Measurements from ENCODE around the gene WDR38. TPM values are rescaled to one million over a fixed set of nuclear protein-coding genes. Genes with fewer than 3 reads are reported as not detected.
"Not testable (repeated sequence)": the region's sequence is repeated elsewhere in the genome, so short reads cannot be mapped to it uniquely, and the experiment has no call there.

The WDR38 gene
- total RNA-seq, 1 donor from 2014 or later, result not detected

- no peak overlapping the region for H3K27ac Mint-ChIP-seq (ENCODE audit: unreplicated experiment)
- H3K4me3 Mint-ChIP-seq (ENCODE audit: unreplicated experiment), result no peak overlapping the region
- TF ChIP-seq, protein P1, sequence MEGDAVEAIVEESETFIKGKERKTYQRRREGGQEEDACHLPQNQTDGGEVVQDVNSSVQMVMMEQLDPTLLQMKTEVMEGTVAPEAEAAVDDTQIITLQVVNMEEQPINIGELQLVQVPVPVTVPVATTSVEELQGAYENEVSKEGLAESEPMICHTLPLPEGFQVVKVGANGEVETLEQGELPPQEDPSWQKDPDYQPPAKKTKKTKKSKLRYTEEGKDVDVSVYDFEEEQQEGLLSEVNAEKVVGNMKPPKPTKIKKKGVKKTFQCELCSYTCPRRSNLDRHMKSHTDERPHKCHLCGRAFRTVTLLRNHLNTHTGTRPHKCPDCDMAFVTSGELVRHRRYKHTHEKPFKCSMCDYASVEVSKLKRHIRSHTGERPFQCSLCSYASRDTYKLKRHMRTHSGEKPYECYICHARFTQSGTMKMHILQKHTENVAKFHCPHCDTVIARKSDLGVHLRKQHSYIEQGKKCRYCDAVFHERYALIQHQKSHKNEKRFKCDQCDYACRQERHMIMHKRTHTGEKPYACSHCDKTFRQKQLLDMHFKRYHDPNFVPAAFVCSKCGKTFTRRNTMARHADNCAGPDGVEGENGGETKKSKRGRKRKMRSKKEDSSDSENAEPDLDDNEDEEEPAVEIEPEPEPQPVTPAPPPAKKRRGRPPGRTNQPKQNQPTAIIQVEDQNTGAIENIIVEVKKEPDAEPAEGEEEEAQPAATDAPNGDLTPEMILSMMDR (IDR thresholded peaks at IDR 0.05; ENCODE audit: unreplicated experiment), result no peak
- no peaks in the 10 kb centered on the region for H3K27me3 Mint-ChIP-seq (ENCODE audit: unreplicated experiment)
- H3K9me3 Mint-ChIP-seq (ENCODE audit: unreplicated experiment), result no peaks in the 10 kb centered on the region
- H3K36me3 Mint-ChIP-seq (ENCODE audit: low read depth, unreplicated experiment), result no peaks in the 10 kb centered on the region
- no peak for DNase-seq (ENCODE audit: low spot score)
- H3K4me1 Mint-ChIP-seq (ENCODE audit: unreplicated experiment), result peaks cover 2% of the 10 kb centered on the region
Measured at GRCh38 chr9:124831642-124832364, 21.5 kb upstream of the WDR38 start.

DNA sequence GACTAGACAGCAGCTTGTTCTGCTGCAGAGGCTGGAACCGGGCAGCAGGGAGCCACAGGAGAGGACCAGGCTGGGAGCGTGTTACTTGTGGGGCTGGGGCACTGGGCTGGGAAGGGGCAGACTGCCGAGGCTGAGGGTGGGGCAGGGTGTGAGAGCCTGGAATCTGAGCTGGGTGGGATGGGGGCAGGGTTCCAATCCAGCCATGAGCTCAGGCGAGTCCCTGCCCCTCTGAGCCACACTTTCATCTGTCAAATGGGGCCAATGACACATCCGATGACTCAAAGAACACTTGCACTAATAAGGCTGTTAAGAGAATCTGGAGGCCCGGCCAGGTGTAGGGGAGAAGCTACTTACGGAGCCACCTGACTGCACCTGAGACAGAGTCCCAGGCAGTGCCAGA, 18.7 kb upstream of the WDR38 start:
- no peak overlapping the region for H3K4me3 Mint-ChIP-seq (ENCODE audit: unreplicated experiment)
- TF ChIP-seq, protein P1 (IDR thresholded peaks at IDR 0.05; ENCODE audit: unreplicated experiment), result no peak
- DNase-seq (ENCODE audit: low spot score), result no peak
- peaks cover 2% of the 10 kb centered on the region for H3K27me3 Mint-ChIP-seq (ENCODE audit: unreplicated experiment)
- no peaks in the 10 kb centered on the region for H3K9me3 Mint-ChIP-seq (ENCODE audit: unreplicated experiment)
- peaks cover 2% of the 10 kb centered on the region for H3K4me1 Mint-ChIP-seq (ENCODE audit: unreplicated experiment)
- H3K36me3 Mint-ChIP-seq (ENCODE audit: low read depth, unreplicated experiment), result no peaks in the 10 kb centered on the region
- no peak overlapping the region for H3K27ac Mint-ChIP-seq (ENCODE audit: unreplicated experiment)

DNA sequence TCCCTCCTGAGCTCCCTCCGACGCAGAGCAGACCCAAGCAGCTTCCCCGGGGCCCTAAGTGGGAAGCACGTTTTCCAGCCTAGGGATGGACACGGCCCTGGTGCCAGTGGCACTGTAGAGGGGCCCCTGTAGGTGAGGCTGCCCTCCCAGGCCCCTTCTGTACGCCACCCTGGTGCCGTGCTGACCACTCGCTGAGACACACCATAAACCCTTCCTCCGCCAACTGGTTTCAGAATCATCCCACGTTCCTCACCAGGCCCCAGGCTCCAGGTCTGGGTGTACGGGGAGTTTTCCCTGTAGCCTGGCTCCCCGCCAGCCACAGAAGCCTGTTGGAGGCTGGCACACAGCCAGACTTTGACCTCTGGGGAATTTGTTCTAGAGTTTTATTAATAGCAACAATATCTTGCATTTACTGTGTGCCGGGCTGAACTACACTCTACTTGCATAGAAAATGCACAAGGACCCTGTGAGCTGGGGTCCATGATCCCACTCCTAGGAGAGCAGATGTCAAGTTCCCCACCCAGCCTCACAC, 18.2 kb upstream of the WDR38 start:
- Mint-ChIP-seq H3K4me3 (ENCODE audit: unreplicated experiment) (no peak overlapping the region), H3K9me3 (ENCODE audit: unreplicated experiment) (no peaks in the 10 kb centered on the region), H3K27ac (ENCODE audit: unreplicated experiment) (no peak overlapping the region), H3K36me3 (ENCODE audit: low read depth, unreplicated experiment) (no peaks in the 10 kb centered on the region), H3K4me1 (ENCODE audit: unreplicated experiment) (peaks cover 2% of the 10 kb centered on the region), H3K27me3 (ENCODE audit: unreplicated experiment) (peaks cover 2% of the 10 kb centered on the region)
- no peak for DNase-seq (ENCODE audit: low spot score)
- TF ChIP-seq, protein P1 (IDR thresholded peaks at IDR 0.05; ENCODE audit: unreplicated experiment), result no peak

DNA sequence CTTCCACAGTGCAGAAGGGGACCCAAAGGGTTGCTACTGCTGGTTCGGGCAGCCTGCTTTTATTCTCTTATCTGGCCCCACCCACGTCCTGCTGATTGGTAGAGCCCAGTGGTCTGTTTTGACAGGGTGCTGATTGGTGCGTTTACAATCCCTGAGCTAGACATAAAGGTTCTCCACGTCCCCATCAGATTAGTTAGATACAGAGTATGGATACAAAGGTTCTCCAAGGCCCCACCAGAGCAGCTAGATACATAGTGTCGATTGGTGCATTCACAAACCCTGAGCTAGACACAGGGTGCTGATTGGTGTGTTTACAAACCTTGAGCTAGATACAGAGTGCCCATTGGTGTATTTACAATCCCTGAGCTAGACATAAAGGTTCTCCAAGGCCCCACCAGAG, 15.1 kb upstream of the WDR38 start:
- not testable (repeated sequence) for H3K4me1 Mint-ChIP-seq (ENCODE audit: unreplicated experiment); H3K9me3 Mint-ChIP-seq (ENCODE audit: unreplicated experiment); DNase-seq (ENCODE audit: low spot score); H3K4me3 Mint-ChIP-seq (ENCODE audit: unreplicated experiment); H3K27me3 Mint-ChIP-seq (ENCODE audit: unreplicated experiment); H3K36me3 Mint-ChIP-seq (ENCODE audit: low read depth, unreplicated experiment); H3K27ac Mint-ChIP-seq (ENCODE audit: unreplicated experiment)

- H3K4me3 Mint-ChIP-seq (ENCODE audit: unreplicated experiment); H3K9me3 Mint-ChIP-seq (ENCODE audit: unreplicated experiment); DNase-seq (ENCODE audit: low spot score); H3K36me3 Mint-ChIP-seq (ENCODE audit: low read depth, unreplicated experiment); H3K27ac Mint-ChIP-seq (ENCODE audit: unreplicated experiment); H3K27me3 Mint-ChIP-seq (ENCODE audit: unreplicated experiment); H3K4me1 Mint-ChIP-seq (ENCODE audit: unreplicated experiment): not testable (repeated sequence)
Measured at GRCh38 chr9:124838567-124839275, 14.5 kb upstream of the WDR38 start.
